ENCODE data around the gene LLGL2. TPM values are rescaled to one million over a fixed set of nuclear protein-coding genes. Genes with fewer than 3 reads are reported as not detected.

The LLGL2 gene
- total RNA-seq, 1 experiment from 2014 or later, result 7.8 TPM

DNA sequence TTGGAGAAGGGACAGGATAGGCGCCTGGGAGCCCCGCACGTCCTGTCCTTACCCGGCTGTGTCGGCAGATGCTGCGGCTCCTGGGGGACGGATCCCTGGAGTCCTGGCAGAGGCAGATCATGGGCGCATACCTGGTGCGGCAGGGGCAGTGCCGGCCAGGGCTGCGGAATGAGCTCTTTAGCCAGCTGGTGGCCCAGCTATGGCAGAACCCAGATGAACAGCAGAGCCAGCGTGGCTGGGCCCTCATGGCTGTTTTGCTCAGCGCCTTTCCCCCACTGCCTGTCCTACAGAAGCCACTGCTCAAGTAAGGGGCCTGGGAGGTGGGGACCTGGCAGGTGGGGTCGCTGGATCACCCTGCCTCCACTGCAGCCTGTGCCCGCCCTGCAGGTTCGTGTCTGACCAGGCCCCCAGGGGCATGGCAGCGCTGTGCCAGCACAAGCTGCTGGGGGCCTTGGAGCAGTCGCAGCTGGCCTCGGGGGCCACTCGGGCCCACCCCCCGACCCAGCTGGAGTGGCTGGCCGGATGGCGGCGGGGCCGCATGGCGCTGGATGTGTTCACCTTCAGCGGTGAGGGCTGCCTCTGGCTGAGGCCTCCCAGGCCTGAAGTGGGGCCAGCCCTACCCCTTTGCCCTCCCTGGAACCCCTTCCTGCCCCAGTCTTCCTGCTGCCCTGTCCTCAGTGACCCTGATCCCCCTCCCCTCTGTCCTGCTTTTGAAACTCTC is 87.6 kb downstream of the LLGL2 start:
- no peak for DNase-seq (ENCODE audit: low spot score)

DNA sequence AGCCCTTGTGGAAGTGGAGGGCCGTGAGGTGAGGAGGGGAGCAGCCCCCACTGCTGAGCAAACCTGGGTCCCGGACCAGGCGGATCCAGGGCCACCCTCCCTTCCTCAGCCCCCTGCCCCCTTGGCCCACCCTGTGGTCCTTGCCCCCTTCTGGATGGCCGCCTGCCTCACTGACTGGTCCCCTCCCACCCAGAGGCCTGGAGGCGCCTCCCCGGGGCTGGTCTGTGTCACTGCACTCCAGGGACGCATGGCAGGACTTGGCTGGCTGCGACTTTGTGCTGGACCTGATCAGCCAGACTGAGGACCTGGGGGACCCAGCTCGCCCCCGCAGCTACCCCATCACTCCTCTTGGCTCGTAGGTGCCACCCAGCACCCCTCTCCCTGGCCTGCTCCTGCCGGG is 88.5 kb downstream of the LLGL2 start:
- no peak for DNase-seq (ENCODE audit: low spot score)

DNA sequence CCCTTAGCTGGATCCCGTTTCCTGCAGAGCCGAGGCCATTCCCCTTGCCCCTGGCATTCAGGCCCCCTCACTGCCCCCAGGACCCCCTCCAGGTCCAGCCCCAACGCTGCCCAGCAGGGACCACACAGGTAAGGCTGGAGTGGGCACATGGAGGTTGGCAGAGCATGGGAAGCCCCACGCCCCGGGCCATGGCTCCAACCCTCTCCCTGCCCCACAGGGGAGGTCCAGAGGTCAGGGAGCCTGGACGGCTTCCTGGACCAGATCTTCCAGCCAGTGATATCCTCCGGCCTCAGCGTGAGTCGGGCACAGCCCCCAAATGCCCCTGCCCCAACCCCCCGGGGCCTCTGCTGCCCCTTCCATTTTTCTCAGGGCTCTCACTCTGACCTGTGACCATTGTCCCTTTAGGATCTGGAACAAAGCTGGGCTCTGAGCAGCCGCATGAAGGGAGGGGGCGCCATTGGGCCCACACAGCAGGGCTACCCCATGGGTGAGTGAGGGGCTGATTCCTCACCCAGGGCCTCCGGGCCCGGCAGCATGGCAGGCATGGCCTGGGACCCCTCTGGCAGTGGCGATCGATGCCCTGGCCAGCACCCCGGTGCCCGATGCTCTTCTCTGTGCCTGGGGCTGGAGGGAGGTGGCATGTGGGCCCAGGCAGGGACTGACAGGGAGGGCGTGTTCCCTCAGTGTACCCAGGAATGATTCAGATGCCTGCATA is 89.2 kb downstream of the LLGL2 start:
- no peak for DNase-seq (ENCODE audit: low spot score)

DNA sequence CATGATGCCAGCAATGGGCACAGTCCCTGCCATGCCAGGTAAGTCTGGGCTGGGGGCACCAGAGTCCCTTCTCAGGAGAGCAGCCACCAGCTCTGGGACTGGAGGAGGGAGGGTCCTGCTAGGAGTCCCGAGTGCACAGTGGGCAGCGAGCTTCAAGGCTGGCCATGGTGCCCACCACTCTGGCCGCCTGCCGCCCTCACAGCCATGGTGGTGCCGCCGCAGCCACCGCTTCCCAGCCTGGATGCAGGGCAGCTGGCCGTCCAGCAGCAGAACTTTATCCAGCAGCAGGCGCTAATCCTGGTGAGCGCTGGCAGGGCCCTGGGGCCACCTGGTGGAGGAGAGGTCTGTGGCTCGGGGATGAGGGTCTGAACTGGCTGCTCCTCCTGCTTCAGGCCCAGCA is 89.8 kb downstream of the LLGL2 start:
- no peak for DNase-seq (ENCODE audit: low spot score)

DNA sequence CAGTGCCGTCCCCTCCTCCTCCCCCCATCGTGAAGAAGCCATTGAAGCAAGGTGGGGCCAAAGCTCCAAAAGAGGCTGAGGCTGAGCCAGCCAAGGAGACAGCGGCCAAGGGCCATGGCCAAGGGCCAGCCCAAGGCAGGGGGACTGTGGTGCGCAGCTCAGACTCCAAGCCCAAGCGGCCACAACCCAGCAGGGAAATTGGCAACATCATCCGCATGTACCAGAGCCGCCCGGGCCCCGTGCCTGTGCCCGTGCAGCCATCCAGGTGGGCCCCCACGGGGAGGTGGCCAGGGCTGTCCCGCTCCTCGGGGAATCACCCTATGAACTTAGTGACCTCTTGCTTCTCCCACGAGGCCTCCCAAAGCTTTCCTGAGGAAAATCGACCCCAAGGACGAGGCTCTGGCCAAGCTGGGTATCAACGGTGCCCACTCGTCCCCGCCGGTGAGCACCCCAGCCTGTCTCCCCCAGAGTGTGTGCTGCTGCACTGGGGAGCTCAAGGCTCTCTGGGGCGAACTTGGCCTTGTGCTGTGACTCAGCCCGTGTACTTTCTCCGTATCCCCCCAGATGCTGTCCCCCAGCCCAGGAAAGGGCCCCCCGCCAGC is 91.1 kb downstream of the LLGL2 start:
- DNase-seq (ENCODE audit: low spot score), result no peak

DNA sequence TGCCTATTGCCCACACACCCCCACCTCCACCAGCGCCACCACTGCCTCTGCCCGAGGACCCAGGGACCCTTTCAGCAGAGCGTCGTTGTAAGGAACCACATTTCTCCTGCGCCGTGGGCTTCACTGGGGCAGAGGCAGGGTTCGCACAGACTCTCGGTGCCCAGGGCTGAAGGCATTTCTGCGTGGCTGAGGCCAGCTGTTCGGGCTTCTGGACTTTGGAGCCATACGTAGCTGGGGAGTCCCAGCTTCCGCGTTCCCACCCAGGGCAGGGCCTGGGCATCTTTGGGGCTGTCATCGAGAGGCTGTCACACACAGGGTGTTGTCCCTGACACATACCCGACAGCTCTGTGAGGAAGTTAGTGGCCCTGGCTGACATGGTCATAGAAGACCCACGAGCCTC is 91.7 kb downstream of the LLGL2 start:
- DNase-seq (ENCODE audit: low spot score), result no peak

DNA sequence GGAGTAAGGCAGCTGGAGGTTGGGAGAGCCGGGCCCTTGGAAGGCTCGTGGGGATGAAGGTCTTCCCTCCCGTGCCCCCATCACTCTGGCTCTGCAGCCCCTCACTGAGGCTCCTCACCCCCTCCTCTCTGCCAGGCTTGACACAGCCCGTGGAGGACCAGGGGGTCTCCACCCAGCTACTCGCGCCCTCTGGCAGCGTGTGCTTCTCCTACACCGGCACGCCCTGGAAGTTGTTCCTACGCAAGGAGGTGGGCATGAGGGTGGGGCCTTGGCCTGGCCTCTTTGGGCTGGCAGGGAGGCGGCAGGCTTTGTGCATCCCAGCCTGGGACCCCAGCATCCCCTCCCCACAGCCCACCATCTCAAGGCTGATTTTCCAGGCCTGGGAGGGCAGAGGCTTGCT is 92.2 kb downstream of the LLGL2 start:
- DNase-seq (ENCODE audit: low spot score), result no peak

DNA sequence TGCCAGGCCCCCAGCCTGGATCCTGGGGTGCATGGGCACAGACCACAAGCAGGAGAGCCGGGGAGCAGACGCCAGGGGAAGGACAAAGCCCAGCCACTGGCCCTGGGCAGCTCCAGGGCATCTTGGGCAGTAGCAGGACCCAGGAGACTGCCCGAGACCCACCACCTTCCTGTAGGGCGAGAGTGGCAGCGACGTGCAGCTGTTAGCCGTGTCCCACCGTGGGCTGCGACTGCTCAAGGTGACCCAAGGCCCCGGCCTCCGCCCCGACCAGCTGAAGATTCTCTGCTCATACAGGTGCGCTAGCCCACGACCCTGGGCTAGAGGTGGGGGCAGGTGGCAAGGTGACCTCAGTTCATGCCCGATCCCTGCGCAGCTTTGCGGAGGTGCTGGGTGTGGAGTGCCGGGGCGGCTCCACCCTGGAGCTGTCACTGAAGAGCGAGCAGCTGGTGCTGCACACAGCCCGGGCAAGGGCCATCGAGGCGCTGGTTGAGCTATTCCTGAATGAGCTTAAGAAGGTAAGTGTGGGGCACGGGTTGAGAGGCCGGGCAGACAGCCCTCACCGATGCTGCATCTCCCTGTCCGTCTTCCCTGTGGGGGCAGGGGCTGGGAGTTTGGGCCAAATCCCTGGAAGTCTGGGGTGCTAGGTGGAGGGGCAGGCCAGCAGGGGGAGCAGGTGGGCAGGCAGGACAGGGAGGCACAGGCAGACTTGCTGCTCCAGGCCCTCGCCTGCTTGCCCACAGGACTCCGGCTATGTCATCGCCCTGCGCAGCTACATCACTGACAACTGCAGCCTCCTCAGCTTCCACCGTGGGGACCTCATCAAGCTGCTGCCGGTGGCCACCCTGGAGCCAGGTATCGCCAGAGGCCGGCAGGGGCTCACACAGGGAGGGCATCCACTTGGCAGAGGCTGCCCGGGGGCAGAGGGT is 94.3 kb downstream of the LLGL2 start:
- peak; percentile 57 for DNase-seq (ENCODE audit: low spot score)

DNA sequence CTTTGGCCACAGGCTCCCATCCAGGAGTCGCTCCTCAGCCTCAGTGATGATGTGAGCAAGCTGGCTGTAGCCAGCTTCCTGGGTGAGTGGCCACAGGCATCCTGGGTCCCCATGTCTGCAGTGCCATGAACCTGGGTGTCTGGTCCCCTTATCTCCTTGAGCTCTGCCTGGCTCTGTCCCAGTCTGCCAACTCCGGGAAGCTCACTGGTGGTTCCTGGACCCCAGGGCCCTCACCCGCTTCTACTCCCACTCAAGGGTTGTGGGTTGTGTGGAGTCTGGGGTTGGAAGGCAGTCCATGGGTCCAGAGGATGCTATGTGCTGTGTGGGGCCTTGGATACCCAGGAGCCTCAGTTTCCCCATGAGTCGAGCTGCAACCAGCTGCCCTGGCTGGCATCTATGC is 96.0 kb downstream of the LLGL2 start:
- no peak for DNase-seq (ENCODE audit: low spot score)

DNA sequence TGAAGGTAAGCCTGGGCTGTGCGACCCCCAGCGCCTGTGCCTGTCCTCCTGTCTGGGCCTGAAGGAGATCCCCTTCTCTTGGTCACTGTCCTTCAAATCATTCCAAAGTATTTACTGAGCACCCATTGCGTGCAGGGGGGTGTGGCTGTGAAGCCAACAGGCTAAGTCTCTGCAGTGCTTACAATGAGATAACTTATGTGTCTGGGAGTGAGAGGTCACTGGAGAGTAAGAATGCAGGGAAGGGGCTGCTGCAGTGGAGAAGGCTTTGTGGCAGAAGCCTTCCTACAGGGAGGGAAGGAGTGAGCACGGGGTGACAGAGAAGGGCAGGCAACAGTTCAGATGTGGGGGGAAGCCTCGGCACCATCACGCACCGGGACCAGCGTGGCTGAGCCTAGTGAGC is 96.6 kb downstream of the LLGL2 start:
- DNase-seq (ENCODE audit: low spot score), result no peak

DNA sequence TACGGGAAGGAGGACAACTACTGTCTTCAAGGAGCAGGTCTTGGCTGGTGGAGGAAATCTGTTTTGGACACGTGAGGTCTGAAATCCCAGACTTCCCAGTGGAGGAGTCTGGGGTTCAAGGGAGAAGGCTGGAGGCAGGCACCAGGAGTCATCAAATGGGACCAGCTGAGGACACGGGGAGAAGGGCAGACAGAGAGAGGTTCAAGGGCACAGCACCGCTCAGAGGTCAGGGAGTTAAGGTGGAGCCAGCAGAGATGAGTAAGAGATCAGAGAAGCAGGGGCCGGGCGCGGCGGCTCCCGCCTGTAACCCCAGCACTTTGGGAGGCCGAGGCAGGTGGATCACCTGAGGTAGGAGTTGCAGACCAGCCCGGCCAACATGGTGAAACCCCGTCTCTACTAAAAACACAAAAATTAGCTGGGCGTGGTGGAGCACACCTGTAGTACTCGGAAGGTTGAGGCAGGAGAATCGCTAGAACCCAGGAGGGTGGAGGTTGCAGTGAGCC is 97.3 kb downstream of the LLGL2 start:
- no peak for DNase-seq (ENCODE audit: low spot score)

DNA sequence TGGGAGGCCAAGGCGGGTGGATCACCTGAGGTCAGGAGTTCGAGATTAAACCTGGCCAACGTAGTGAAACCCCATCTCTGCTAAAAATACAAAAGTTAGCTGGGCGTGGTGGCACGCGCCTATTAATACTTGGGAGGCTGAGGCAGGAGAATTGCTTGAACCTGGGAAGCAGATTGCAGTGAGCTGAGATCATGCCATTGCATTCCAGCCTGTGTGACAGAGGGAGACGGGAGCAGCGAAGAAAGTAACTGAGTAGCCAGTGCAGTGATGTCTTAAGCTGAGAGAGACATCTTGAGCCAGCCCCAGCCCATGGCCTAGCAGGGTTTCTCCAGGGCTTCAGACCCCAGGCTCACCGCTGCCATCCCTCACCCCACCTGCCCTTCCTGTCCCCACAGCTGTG is 97.9 kb downstream of the LLGL2 start:
- DNase-seq (ENCODE audit: low spot score), result no peak

DNA sequence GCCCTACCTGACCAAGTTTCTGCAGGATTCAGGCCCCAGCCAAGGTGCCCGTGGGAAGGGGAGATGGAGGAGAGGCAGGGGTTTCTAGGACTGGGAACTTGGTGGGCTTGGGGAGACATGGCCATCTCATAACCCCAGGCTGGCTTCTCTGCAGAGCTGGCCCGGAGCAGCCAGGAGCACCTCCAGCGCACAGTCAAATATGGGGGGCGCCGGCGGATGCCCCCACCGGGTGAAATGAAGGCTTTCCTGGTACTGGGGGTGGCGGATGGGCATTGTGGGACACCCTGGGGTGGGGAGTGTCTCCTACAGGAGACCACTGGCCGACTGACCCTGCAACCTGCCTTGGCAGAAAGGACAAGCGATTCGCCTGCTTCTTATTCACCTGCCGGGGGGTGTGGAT is 98.5 kb downstream of the LLGL2 start:
- DNase-seq (ENCODE audit: low spot score), result no peak

Other genes starting within 250 kb of the LLGL2 start
- 6.8 and 13.1 TPM in 2 replicates for gene SLC25A19, start 236.3 kb upstream of the LLGL2 start, total RNA-seq (2014; rRNA removed; shearing (Covaris generic))
- 83.8 and 107 TPM in 2 replicates for gene GRB2, start 120.0 kb upstream of the LLGL2 start, total RNA-seq (2014; rRNA removed; shearing (Covaris generic))
- gene TMEM94, start 69.1 kb upstream of the LLGL2 start, total RNA-seq (2014; rRNA removed; shearing (Covaris generic)), result 24.3 and 33.6 TPM in 2 replicates
- gene CASKIN2, start 10.2 kb upstream of the LLGL2 start, total RNA-seq (2014; rRNA removed; shearing (Covaris generic)), result 5.4 and 8.3 TPM in 2 replicates
- 24.1 and 28.6 TPM in 2 replicates for gene TSEN54, start 9.2 kb upstream of the LLGL2 start, total RNA-seq (2014; rRNA removed; shearing (Covaris generic))
- gene MYO15B, start 62.1 kb downstream of the LLGL2 start, total RNA-seq (2014; rRNA removed; shearing (Covaris generic)), result 0.02 and 1.1 TPM in 2 replicates
- not detected in 2 replicates for gene SMIM5, start 107.7 kb downstream of the LLGL2 start, total RNA-seq (2014; rRNA removed; shearing (Covaris generic))
- gene RECQL5, start 141.5 kb downstream of the LLGL2 start, total RNA-seq (2014; rRNA removed; shearing (Covaris generic)), result 6.4 and 14.3 TPM in 2 replicates
- gene SAP30BP, start 141.6 kb downstream of the LLGL2 start, total RNA-seq (2014; rRNA removed; shearing (Covaris generic)), result 107 and 135 TPM in 2 replicates
- gene ITGB4, start 195.8 kb downstream of the LLGL2 start, total RNA-seq (2014; rRNA removed; shearing (Covaris generic)), result 0.15 and 0.35 TPM in 2 replicates
- gene GALK1, start 239.5 kb downstream of the LLGL2 start, total RNA-seq (2014; rRNA removed; shearing (Covaris generic)), result 46.3 and 51.7 TPM in 2 replicates